Subcutaneous abdominal adipose tissue (tissue), 5 donors: Measurements from ENCODE around the gene SPINK1.
"Not testable (repeated sequence)": the region's sequence is repeated elsewhere in the genome, so short reads cannot be mapped to it uniquely, and the experiment has no call there.

ENCODE experiments used
- H3K27ac ChIP-seq: one replicate; pipeline ENCODE4 v1.7.0; 2013; ENCODE audit warnings: low read depth, mild to moderate bottlenecking, inconsistent platforms, low read length, moderate library complexity
- H3K27me3 ChIP-seq, 5 donors: one replicate each; pipeline ENCODE4 v1.7.0; 2013; ENCODE audit warnings: low read length in 5 of 5, inconsistent platforms in 1 of 5; ENCODE audit not compliant: control insufficient read depth in 5 of 5, insufficient read depth in 4 of 5
- H3K36me3 ChIP-seq, 5 donors: one replicate each; pipeline ENCODE4 v1.7.0; 2013; ENCODE audit warnings: low read length in 5 of 5; ENCODE audit not compliant: control insufficient read depth in 5 of 5, insufficient read depth in 5 of 5
- H3K4me1 ChIP-seq, 5 donors: one replicate each; pipeline ENCODE4 v1.7.0; 2013; ENCODE audit warnings: low read length in 5 of 5, mild to moderate bottlenecking in 3 of 5, moderate library complexity in 1 of 5; ENCODE audit not compliant: control insufficient read depth in 5 of 5, insufficient read depth in 5 of 5
- H3K4me3 ChIP-seq, 5 donors: one replicate each; pipeline ENCODE4 v1.7.0; 2013; ENCODE audit warnings: low read length in 5 of 5, low read depth in 1 of 5
- H3K9ac ChIP-seq, 5 donors: one replicate each; pipeline ENCODE4 v1.7.0; 2013; ENCODE audit warnings: low read length in 5 of 5, mild to moderate bottlenecking in 4 of 5, moderate library complexity in 3 of 5
- H3K9me3 ChIP-seq, 5 donors: one replicate each; pipeline ENCODE4 v1.7.0; 2013; ENCODE audit warnings: low read length in 5 of 5; ENCODE audit not compliant: control insufficient read depth in 5 of 5
- donor health status: healthy.
- donor health status: healthy.
- donor health status: healthy.
- donor health status: healthy.
- donor health status: healthy.

The SPINK1 gene

GRCh38 chr5:147835386-147835798 is 3.9 kb upstream of the SPINK1 start:
- H3K4me1 ChIP-seq = no peaks in the 10 kb centered on the region
- H3K9ac ChIP-seq = no peak overlapping the region
- H3K27ac ChIP-seq = no peak overlapping the region
- no peak overlapping the region for H3K4me3 ChIP-seq
- H3K27me3 ChIP-seq = no peaks in the 10 kb centered on the region
- H3K36me3 ChIP-seq = no peaks in the 10 kb centered on the region
- H3K9me3 ChIP-seq = no peaks in the 10 kb centered on the region

GRCh38 chr5:147832541-147832940 is 1.1 kb upstream of the SPINK1 start:
- no peak overlapping the region for H3K27ac ChIP-seq
- no peaks in the 10 kb centered on the region for H3K4me1 ChIP-seq

DNA sequence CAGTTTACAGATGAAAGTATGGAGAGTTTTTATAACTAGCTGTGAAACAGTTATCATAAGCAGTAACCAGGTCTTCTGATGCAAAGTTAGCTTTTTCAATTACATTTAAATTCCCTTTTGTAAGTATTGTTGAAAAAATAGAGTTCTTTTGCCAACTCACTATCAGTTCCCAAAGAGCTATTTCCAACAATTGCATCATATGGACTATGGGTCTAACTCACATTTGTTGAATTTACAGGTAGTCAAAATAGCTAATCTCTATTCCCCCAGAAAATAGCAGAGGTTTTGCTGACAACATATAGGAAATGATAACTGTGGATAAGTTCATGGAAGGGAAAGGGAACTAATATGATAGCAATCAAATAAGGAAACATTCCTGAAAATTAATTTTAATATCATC is 1.4 kb downstream of the SPINK1 start:
- no peaks in the 10 kb centered on the region for H3K27me3 ChIP-seq
- H3K36me3 ChIP-seq = no peaks in the 10 kb centered on the region
- no peaks in the 10 kb centered on the region for H3K4me1 ChIP-seq
- H3K4me3 ChIP-seq = no peak overlapping the region
- H3K27ac ChIP-seq = no peak overlapping the region
- no peak overlapping the region for H3K9ac ChIP-seq
- H3K9me3 ChIP-seq = no peaks in the 10 kb centered on the region

More at GRCh38 chr5:147832541-147832940, 1.1 kb upstream of the SPINK1 start:
- no peaks in the 10 kb centered on the region for H3K36me3 ChIP-seq
- H3K4me3 ChIP-seq = no peak overlapping the region
- no peaks in the 10 kb centered on the region for H3K27me3 ChIP-seq
- no peak overlapping the region for H3K9ac ChIP-seq
- H3K9me3 ChIP-seq = no peaks in the 10 kb centered on the region

DNA sequence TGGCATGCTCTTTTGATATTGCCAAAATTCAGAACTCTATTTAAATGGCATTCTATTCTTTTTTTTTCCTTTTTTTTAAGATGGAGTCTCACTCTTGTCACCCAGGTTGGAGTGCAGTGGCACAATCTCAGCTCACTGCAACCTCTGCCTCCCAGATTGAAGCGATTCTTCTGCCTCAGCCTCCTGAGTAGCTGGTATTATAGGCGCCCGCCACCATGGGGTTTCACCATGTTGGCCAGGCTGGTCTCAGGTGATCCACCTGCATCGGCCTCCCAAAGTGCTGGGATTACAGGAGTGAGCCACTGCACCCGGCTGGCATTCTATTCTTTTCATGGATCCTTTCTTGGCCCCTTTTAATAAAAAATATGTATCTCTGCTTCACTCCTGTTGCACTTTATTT is 4.5 kb downstream of the SPINK1 start:
- H3K27me3 ChIP-seq, H3K4me3 ChIP-seq, H3K27ac ChIP-seq, H3K9ac ChIP-seq, H3K4me1 ChIP-seq, H3K9me3 ChIP-seq, H3K36me3 ChIP-seq: not testable (repeated sequence)

GRCh38 chr5:147826361-147826760 is 5.1 kb downstream of the SPINK1 start:
- no peak overlapping the region for H3K4me3 ChIP-seq
- H3K4me1 ChIP-seq = no peaks in the 10 kb centered on the region
- H3K9me3 ChIP-seq = no peaks in the 10 kb centered on the region
- peaks cover 0 to 3% (median 0%) of the 10 kb centered on the region in 5 donors for H3K27me3 ChIP-seq
- H3K9ac ChIP-seq = no peak overlapping the region
- no peak overlapping the region for H3K27ac ChIP-seq
- no peaks in the 10 kb centered on the region for H3K36me3 ChIP-seq

DNA sequence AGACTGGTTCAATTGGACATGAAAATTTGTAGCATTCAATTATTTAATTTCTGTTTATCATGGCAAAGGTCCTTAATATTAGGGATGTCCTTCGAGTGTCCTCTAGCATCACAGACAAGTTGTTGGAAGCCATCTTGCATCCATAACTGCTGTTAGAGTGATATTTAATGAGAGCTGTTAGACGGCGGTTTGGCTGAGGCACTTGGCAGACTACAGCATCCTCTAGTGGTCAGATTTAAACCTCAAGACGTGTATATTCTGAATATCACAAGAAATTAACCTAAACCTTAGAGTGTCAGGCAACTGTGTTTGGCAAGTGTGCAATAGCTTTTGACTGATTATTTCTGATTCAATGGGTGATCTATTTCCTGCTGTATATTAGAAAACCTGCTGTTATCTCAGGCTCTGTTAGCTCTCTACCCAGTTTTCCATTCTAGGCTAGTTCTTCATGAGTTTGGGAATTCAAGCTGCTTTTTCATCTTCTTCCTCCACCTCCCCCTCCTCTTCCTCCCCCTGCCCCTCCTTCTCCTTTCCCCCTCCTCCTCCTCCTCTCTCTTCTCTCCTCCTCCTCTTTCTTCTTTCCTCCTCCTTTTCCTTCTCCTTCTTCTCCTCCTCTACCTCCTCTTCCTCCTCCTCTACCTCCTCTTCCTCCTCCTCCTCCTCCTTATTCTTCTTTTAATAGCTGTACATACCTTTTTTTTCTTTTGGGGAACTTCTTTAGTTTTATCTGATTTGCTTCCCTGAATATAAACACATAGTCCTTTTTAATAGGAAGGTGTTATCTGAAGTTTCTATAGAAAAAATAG is 8.6 kb downstream of the SPINK1 start:
- H3K4me1 ChIP-seq = no peaks in the 10 kb centered on the region
- H3K4me3 ChIP-seq = no peak overlapping the region
- H3K27me3 ChIP-seq = peaks cover 0 to 3% (median 0%) of the 10 kb centered on the region in 5 donors
- no peaks in the 10 kb centered on the region for H3K9me3 ChIP-seq
- no peak overlapping the region for H3K27ac ChIP-seq
- no peak overlapping the region for H3K9ac ChIP-seq
- H3K36me3 ChIP-seq = no peaks in the 10 kb centered on the region

- not testable (repeated sequence) for H3K4me1 ChIP-seq, H3K36me3 ChIP-seq, H3K27ac ChIP-seq, H3K27me3 ChIP-seq, H3K9ac ChIP-seq, H3K4me3 ChIP-seq, H3K9me3 ChIP-seq
Observed at GRCh38 chr5:147822222-147822621, 9.2 kb downstream of the SPINK1 start.

- Histone ChIP-seq H3K27ac (no peak overlapping the region), H3K36me3 (no peaks in the 10 kb centered on the region), H3K27me3 (peaks cover 0 to 3% (median 0%) of the 10 kb centered on the region in 5 donors), H3K9me3 (no peaks in the 10 kb centered on the region), H3K4me1 (no peaks in the 10 kb centered on the region), H3K9ac (no peak overlapping the region), H3K4me3 (no peak overlapping the region)
Observed at GRCh38 chr5:147821766-147822165, 9.7 kb downstream of the SPINK1 start.

DNA sequence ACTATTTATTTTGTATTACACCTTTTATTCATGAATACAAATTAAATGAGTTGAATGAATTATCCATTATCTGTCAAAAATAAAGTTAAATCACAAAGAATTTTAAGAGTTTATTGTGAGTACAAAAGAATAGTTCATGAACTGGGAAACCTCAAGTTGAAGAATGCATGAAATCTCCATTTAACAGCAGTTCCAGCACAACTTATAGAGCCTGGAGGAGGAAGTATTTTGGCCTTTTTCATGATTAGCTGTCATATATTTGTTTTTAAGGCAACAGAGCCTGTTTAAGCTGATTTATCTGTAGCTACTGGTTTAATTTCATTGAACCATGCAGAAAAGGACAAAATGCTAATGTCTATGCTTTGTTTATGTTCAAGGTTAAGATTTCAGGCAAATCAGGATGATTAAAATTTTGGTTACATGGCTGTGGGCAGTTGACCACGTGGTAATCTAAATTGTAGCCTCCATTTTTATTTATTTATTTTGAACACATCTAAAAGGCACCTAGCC is 12.2 kb downstream of the SPINK1 start:
- H3K36me3 ChIP-seq = no peaks in the 10 kb centered on the region
- no peak overlapping the region for H3K4me3 ChIP-seq
- H3K4me1 ChIP-seq = no peaks in the 10 kb centered on the region
- H3K27me3 ChIP-seq = peaks cover 0 to 3% (median 0%) of the 10 kb centered on the region in 5 donors
- no peaks in the 10 kb centered on the region for H3K9me3 ChIP-seq
- no peak overlapping the region for H3K27ac ChIP-seq
- H3K9ac ChIP-seq = no peak overlapping the region

DNA sequence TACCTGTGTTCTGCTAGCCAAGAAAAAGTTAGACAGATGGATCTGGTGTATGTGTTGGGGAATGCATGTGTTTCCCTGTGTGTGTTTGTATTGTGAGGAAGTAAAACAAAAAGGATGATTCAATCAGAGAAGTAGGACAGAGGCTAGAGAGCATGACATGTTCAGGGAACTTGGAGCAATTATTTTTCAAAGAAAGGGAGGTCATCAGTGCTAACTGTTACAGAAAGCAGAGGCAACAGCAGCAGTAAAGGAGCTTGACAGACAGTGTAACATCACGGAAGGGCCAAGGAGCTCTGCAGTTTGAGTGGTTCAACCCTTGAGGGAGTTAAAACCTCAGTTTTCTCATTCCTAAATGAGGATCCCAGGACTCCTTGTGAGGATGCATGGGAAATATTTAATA is 13.2 kb downstream of the SPINK1 start:
- H3K9ac ChIP-seq = no peak overlapping the region
- H3K9me3 ChIP-seq = no peaks in the 10 kb centered on the region
- no peaks in the 10 kb centered on the region for H3K4me1 ChIP-seq
- no peaks in the 10 kb centered on the region for H3K36me3 ChIP-seq
- no peak overlapping the region for H3K4me3 ChIP-seq
- no peak overlapping the region for H3K27ac ChIP-seq
- H3K27me3 ChIP-seq = peaks cover 0 to 3% (median 0%) of the 10 kb centered on the region in 5 donors
